Activated T-helper 2 cell treated with anti-CD3 and anti-CD28 coated beads, Interferon-gamma antibody, Interleukin-2, Interleukin-4, amounts not matched to agents 10 μg/mL and 5 μg/mL and 100 μg/mL, durations not matched to agents 14 hours and 24 hours and 36 hours (primary cell): ENCODE measurements around the gene PRXL2C. TPM values are rescaled to one million over a fixed set of nuclear protein-coding genes. Genes with fewer than 3 reads are reported as not detected.
"Not testable (repeated sequence)": the region's sequence is repeated elsewhere in the genome, so short reads cannot be mapped to it uniquely, and the experiment has no call there.

Experiments used
- DNase-seq: peaks from one replicate; pipeline ENCODE4 v3.0.0; 2021; ENCODE audit warnings: low spot score
- H3K27ac Mint-ChIP-seq: one replicate; pipeline ENCODE4 v1.8.0; 2021; ENCODE audit warnings: mixed read lengths
- H3K27me3 Mint-ChIP-seq: one replicate; pipeline ENCODE4 v1.8.0; 2021; ENCODE audit warnings: low read depth, mixed read lengths
- H3K36me3 Mint-ChIP-seq: one replicate; pipeline ENCODE4 v1.8.0; 2021; ENCODE audit warnings: low read depth, mixed read lengths
- H3K4me1 Mint-ChIP-seq: one replicate; pipeline ENCODE4 v1.8.0; 2021; ENCODE audit warnings: low read depth, mixed read lengths
- H3K4me3 Mint-ChIP-seq: one replicate; pipeline ENCODE4 v1.8.0; 2021; ENCODE audit warnings: low read depth, mild to moderate bottlenecking, moderate library complexity, mixed read lengths
- H3K9me3 Mint-ChIP-seq: one replicate; pipeline ENCODE4 v1.8.0; 2021; ENCODE audit warnings: mixed read lengths
- intact Hi-C: fragments of 100-400 bp; cut with micrococcal nuclease; formaldehyde crosslinking; loops from one replicate; pipeline ENCODE4 v1.15.1; 2023
- total RNA-seq: library from RNA; stranded (reverse); gene quantifications from 2 replicates; pipeline ENCODE4 v1.2.3, GENCODE V29; 2022

Gene PRXL2C
- total RNA-seq, 1 donor from 2014 or later = 11.1 TPM

DNA sequence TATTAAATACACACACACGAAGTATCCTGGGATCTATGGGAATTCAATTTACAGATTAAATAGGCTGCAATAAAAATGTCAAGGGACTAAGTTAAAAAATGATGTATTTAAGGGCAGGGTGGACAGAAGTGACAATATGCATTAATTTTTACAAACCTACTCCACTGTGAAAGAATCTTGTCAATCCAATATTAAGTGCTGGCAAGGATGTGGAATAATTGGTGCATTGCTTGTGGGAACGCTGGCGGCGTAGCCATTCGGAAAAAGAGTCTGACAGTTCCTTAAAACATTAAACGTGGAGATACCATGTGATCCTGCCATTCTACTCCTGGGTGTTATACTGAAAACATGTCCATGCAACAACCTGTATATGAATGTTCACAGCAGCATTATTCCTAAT lies 39.7 kb downstream of the PRXL2C start:
- intact Hi-C loops = no loop called here
- Mint-ChIP-seq H3K4me1 (peaks cover 4% of the 10 kb centered on the region), H3K27me3 (peaks cover 70% of the 10 kb centered on the region), H3K36me3 (no peaks in the 10 kb centered on the region), H3K27ac (no peak overlapping the region), H3K4me3 (no peak overlapping the region), H3K9me3 (no peaks in the 10 kb centered on the region)
- no peak for DNase-seq

DNA sequence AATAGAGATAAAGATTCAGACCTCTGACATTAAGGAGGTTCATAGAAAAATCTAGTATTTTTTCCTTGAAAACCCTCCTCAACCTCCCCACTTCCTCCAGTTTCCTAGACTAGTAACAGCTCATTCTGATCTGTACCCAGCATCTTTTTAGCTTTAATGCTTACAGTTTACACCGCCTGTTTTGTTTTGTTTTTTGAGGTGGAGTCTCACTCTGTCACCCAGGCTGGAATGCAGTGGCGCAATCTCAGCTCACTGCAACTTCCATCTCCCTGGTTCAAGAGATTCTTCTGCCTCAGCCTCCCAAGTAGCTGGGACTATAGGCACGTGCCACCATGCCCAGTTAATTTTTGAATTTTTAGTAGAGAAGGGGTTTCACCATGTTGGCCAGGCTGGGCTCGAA lies 40.5 kb downstream of the PRXL2C start:
- intact Hi-C loops, H3K36me3 Mint-ChIP-seq, H3K27ac Mint-ChIP-seq, H3K9me3 Mint-ChIP-seq, H3K4me1 Mint-ChIP-seq, H3K4me3 Mint-ChIP-seq, DNase-seq: not testable (repeated sequence)
- H3K27me3 Mint-ChIP-seq = peaks cover 66% of the 10 kb centered on the region

DNA sequence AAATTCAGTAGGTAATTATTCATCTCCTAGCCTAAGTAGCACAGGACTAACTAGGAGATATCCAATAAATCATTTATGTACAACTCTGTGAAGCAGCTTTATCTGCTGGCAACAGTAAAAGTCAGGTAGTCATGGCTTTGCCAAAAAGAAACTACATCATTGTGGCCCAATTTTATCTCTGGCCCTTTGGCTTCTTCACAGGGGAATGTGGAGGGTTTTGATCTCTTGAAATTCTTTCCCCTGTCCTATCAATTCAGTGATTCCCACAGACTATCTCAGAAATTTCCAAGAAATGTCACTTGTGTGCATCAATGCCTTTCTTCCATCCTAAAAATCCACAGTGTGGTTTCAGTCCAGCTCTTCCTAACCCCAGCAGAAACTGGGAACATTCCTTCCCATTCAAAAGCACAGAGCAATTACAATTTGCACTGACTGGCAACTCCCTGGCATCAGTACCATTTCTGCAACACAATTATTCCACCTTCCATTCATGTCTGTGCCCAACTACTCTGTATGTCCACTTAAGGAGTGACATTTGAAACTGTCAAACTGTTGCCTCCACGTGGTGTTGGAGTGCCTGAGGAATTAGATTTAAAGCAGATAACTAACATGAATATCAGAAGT lies 42.0 kb downstream of the PRXL2C start:
- Mint-ChIP-seq H3K36me3 (no peaks in the 10 kb centered on the region), H3K9me3 (no peaks in the 10 kb centered on the region), H3K27ac (no peak overlapping the region), H3K4me3 (no peak overlapping the region), H3K27me3 (peaks cover 66% of the 10 kb centered on the region), H3K4me1 (no peaks in the 10 kb centered on the region)
- intact Hi-C loops = no loop called here
- no peak for DNase-seq

DNA sequence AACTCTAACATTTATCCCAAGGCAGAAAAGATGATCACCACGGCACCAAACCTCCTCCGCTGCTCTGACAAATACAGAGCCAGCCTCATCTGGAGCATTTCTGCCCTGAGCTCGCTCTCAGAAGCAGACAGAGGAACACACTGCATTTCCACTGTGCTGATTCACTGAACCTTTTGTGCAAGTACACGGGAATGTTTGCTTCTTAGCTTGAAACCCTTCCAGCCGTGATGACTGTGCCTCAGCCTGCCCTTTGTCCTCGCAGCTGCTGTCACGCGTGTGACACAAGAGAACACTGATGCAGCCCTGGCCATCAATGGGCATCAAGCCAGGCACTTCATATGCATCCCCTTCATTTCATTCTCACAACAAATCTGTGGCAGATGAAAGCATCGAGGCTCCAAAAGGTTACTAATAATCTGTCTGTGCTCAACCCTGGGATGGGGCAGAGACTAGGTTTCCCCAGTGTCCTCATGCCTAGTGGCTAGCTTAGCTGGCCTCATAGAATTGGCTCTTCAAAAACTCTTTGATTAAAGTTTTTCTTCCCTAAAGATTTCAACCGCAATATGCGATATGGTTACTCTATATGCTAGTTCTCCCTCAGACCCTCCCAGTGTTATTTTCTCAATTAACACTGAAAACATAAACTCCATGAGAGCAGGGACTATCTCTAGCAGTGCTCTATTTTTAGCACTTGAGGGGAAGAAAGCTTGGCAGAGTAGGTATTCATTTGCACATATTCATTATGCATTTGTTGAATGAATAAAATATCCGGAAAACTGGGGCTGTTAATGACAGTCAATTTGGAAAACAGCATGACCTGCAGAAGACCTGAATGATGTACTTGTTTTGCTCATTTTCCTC lies 42.8 kb downstream of the PRXL2C start:
- Mint-ChIP-seq H3K4me1 (no peaks in the 10 kb centered on the region), H3K36me3 (no peaks in the 10 kb centered on the region), H3K27me3 (peaks cover 59% of the 10 kb centered on the region), H3K9me3 (no peaks in the 10 kb centered on the region), H3K4me3 (no peak overlapping the region), H3K27ac (no peak overlapping the region)
- intact Hi-C loops = no loop called here
- DNase-seq = no peak

DNA sequence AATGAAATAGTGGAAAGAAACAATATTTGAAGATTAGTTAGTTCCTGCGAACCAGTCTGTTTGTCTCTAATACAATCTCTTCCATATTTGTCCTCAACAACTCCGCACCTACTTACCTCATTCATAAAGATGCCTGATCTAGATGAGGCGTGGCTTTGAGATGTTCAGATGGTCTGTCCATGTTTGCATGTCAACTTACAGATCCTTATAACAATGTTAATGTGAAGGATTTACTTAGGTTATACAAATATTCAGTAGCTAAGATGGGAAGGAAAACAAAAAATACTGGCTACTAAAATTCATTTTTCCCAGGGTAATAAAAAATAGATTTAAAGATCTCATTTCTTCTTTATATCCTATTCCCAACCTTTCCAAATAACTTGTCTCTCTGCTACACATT lies 43.8 kb downstream of the PRXL2C start:
- intact Hi-C loops = no loop called here
- H3K9me3 Mint-ChIP-seq = no peaks in the 10 kb centered on the region
- H3K27ac Mint-ChIP-seq = no peak overlapping the region
- H3K4me1 Mint-ChIP-seq = no peaks in the 10 kb centered on the region
- peaks cover 52% of the 10 kb centered on the region for H3K27me3 Mint-ChIP-seq
- DNase-seq = no peak
- no peak overlapping the region for H3K4me3 Mint-ChIP-seq
- no peaks in the 10 kb centered on the region for H3K36me3 Mint-ChIP-seq

DNA sequence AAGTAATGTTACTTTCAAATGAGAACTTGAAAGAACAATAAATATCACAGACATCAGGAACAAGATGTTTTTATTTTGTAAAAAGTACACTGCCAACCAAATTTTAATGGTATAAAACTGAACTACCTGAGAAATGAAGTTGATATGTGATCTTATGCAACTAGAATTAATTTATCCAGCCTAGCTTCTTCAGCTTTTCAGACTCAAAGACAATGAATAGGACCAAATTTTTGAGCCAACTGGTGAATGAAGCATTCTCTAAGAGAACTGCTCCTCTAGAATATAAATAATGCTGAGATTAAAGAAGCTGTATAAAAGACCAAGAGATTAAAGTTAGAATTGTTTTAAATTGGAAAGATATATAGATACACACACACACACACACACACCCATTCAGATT lies 45.4 kb downstream of the PRXL2C start:
- no peaks in the 10 kb centered on the region for H3K36me3 Mint-ChIP-seq
- no peak for DNase-seq
- H3K27ac Mint-ChIP-seq = no peak overlapping the region
- H3K4me1 Mint-ChIP-seq = no peaks in the 10 kb centered on the region
- peaks cover 39% of the 10 kb centered on the region for H3K27me3 Mint-ChIP-seq
- intact Hi-C loops = no loop called here
- H3K4me3 Mint-ChIP-seq = no peak overlapping the region
- no peaks in the 10 kb centered on the region for H3K9me3 Mint-ChIP-seq

DNA sequence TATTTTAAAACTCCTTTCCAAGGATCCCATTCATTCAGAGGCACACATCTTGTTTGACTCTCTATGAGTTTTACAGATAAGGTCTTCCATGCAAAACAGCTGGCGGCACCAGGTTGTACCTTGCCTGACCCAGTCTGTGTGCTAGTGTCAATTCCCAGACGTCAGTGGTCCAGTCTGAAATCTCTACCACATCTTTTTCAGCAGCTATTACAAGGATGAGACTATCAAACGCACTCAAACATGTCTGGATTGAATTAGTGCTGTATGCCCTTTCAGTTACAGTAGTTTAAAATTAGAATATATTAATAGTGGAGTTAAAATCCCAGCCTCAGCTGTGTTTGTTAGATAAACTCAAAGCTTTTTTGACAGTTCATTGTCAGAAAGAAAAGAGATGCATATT lies 47.1 kb downstream of the PRXL2C start:
- intact Hi-C loops = no loop called here
- Mint-ChIP-seq H3K9me3 (no peaks in the 10 kb centered on the region), H3K27ac (no peak overlapping the region), H3K4me1 (no peaks in the 10 kb centered on the region), H3K36me3 (no peaks in the 10 kb centered on the region), H3K4me3 (no peak overlapping the region), H3K27me3 (peaks cover 30% of the 10 kb centered on the region)
- no peak for DNase-seq

DNA sequence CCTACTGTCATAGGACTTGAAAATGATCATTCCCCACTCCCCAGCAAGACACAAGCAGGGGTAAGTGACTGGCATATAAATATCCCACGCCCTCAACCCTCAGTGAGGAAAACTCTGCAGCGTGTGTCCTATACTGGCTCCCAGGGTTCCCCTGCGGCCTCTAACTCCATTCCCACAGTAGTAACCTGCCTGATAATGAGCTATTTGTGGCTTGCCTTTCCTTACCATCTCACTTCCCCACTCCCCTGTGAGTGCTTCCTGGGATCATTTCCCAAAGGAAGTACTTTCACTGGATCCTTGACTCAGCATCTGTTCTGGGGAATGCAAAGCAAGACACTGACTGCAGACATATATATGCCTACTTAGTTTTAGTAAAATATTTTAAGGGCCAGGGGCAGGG lies 49.8 kb downstream of the PRXL2C start:
- no peaks in the 10 kb centered on the region for H3K4me1 Mint-ChIP-seq
- no peak overlapping the region for H3K27ac Mint-ChIP-seq
- peaks cover 5% of the 10 kb centered on the region for H3K27me3 Mint-ChIP-seq
- no peaks in the 10 kb centered on the region for H3K9me3 Mint-ChIP-seq
- no peak for DNase-seq
- intact Hi-C loops = no loop called here
- no peak overlapping the region for H3K4me3 Mint-ChIP-seq
- no peaks in the 10 kb centered on the region for H3K36me3 Mint-ChIP-seq

DNA sequence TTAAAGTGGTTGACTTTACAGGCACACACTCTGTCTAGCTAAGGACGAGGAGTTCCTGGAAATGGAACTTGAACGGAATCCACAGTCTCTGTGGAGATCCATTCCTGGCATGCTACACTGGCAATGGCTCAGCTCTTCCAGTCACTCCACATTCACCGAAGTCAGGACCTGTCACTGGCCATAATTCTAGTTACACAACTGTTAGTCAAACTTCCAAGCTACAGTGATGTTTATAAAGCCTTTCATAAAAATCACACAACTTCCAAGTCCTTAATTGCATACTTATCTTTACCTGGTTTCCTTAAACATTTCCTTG lies 51.2 kb downstream of the PRXL2C start:
- Mint-ChIP-seq H3K9me3 (no peaks in the 10 kb centered on the region), H3K27ac (no peak overlapping the region), H3K36me3 (no peaks in the 10 kb centered on the region), H3K27me3 (peaks cover 4% of the 10 kb centered on the region), H3K4me3 (no peak overlapping the region), H3K4me1 (no peaks in the 10 kb centered on the region)
- intact Hi-C loops = no loop called here
- no peak for DNase-seq

DNA sequence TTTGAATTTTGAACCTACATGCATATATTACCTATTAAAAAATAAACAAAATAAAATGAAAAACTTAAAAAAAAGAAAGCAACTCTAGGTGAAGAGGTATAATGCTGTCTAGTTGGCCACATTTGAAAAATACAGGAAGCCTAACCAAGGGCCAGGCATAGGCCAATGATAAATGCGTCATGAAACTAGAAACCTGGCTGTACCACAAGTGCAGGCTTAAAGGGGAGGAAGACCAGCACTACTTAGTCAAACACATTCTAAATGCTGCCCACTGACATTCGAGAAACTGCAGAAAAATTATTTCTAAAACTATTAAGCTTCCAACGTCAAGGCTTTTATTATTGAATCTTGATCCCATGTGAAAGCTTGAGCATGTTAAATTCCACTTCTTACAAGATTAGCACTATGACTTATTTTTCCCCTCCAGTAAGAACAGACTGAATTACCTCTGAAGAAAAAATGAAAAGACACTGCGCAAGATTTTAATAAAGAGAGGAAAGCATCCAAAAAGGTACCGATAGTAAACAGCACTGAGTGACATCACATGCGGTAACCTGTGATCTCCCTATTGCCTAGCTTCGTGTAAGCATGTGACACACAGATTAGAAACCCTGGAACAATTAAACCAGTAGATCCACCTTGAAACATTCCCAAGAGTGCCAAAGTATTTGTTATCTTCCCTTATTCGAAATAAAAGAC lies 51.7 kb downstream of the PRXL2C start:
- DNase-seq = no peak
- Mint-ChIP-seq H3K27ac (no peak overlapping the region), H3K9me3 (no peaks in the 10 kb centered on the region), H3K4me1 (no peaks in the 10 kb centered on the region), H3K4me3 (no peak overlapping the region), H3K27me3 (peaks cover 1% of the 10 kb centered on the region), H3K36me3 (no peaks in the 10 kb centered on the region)
- intact Hi-C loops = no loop called here

DNA sequence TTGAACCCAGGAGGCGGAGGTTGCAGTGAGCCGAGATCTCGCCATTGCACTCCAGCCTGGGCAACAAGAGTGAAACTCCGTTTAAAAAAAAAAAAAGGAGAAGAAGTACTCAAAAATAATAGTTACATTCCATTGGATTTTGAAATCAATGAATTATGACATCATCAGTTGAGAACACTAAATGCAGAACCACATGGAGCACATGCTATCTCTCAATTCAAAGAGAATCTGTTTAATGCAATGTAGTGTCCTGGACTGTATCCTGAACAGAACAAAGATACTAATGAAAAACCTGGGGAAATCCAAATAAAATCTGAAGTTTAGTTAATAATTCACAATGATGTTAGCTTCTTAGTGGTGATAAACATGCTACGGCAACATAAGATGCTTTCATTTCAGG lies 55.8 kb downstream of the PRXL2C start:
- H3K36me3 Mint-ChIP-seq = no peaks in the 10 kb centered on the region
- intact Hi-C loops = no loop called here
- DNase-seq = no peak

DNA sequence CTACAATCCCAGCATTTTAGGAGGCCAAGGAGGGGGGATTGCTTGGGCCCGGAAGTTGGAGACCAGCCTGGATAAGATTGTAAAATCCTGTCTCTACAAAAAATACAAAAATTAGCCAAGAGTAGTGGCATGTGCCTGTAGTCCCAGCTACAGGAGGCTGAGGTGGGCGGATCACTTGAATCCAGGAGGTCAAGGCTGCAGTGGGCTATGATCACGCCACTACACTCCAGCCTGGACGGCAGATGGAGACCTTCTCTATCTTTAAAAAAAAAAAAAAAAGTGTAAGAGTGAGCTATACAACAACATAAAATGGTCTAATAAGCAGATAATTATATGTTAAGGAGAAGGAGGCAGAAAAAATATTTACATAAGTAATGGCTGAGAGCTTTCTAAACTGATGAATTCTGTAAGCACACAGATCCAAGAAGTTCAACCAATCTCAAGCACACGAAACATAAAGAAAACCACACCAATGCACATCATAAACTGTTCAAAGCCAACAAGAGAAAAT lies 58.5 kb downstream of the PRXL2C start:
- intact Hi-C loops = no loop called here
- no peaks in the 10 kb centered on the region for H3K4me1 Mint-ChIP-seq
- no peak overlapping the region for H3K4me3 Mint-ChIP-seq
- H3K27ac Mint-ChIP-seq = no peak overlapping the region
- H3K36me3 Mint-ChIP-seq = no peaks in the 10 kb centered on the region
- H3K9me3 Mint-ChIP-seq = no peaks in the 10 kb centered on the region
- no peak for DNase-seq
- peaks cover 4% of the 10 kb centered on the region for H3K27me3 Mint-ChIP-seq

More for the DNA sequence above, 55.8 kb downstream of the PRXL2C start:
- Mint-ChIP-seq H3K4me1 (no peaks in the 10 kb centered on the region), H3K4me3 (no peak overlapping the region), H3K9me3 (no peaks in the 10 kb centered on the region), H3K27me3 (peaks cover 4% of the 10 kb centered on the region), H3K27ac (no peak overlapping the region)
